HG03439 (cell line): ENCODE results near the gene LRRC14B.
"Not testable (repeated sequence)": the region's sequence is repeated elsewhere in the genome, so short reads cannot be mapped to it uniquely, and the experiment has no call there.

Experiments used
- ATAC-seq: cut with Tn5 transposase; IDR thresholded peaks from one replicate; pipeline ENCODE4 v1.9.1; 2021; ENCODE audit warnings: mild to moderate bottlenecking, moderate library complexity; ENCODE audit not compliant: unreplicated experiment

LRRC14B gene

DNA sequence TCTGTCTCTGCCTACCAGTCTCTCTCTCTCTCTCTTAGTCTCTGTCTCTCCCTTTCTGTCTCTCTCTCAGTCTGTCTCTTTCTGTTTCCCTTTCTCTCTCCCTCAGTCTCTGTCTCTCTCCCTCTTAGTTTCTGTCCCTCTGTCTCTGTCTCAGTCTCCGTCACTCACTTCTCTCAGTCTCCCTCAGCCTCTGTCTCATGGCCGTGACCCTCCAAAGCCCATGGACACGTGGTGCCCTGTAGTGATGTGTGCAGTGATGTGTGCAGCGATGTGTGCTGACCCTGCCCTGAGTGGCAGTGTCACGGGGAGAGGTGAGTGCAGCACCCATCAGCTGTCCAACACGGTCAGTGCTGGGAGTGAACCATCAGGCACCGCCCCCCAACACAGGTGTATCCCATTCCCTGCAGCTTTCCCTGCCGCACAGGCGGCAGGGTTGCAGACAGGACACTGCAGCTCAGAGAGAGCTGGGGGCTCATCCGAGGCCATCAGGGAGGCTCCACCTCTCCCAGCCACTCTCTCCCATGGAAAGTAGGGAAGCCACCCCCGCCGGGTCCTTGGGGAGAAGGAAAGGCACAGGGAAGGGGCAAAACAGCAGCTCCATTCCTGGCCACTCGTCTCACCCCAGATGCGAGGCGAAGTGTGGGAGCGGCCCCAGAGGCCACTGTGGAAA lies 794 bp upstream of the LRRC14B start:
- no peak for ATAC-seq

- ATAC-seq = no peak
Observed at GRCh38 chr5:191949-192690, 825 bp downstream of the LRRC14B start.

GRCh38 chr5:192691-192969 lies 1.3 kb downstream of the LRRC14B start:
- no peak for ATAC-seq

- no peak for ATAC-seq
Observed at GRCh38 chr5:192970-193831, 1.9 kb downstream of the LRRC14B start.

- no peak for ATAC-seq
Observed at GRCh38 chr5:194102-194501, 2.8 kb downstream of the LRRC14B start.

DNA sequence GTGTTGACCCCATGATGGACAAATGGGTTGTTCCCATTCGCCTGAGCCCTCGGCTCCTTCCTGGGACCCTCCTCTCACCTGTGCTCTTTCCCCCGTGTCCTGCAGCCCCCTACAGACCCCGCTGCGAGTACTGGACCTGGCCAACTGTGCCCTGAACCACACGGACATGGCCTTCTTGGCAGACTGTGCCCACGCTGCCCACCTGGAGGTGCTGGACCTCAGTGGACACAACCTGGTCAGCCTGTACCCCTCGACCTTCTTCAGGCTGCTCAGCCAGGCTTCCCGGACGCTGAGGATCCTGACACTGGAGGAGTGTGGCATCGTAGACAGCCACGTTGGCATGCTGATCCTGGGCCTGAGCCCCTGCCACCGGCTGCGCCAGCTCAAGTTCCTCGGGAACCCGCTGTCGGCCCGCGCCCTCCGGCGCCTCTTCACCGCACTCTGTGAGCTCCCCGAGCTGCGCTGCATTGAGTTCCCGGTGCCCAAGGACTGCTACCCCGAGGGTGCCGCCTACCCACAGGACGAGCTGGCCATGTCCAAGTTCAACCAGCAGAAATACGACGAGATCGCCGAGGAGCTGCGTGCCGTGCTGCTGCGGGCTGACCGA lies 3.4 kb downstream of the LRRC14B start:
- ATAC-seq = no peak

- no peak for ATAC-seq
Observed at GRCh38 chr5:195401-196160, 4.3 kb downstream of the LRRC14B start.

DNA sequence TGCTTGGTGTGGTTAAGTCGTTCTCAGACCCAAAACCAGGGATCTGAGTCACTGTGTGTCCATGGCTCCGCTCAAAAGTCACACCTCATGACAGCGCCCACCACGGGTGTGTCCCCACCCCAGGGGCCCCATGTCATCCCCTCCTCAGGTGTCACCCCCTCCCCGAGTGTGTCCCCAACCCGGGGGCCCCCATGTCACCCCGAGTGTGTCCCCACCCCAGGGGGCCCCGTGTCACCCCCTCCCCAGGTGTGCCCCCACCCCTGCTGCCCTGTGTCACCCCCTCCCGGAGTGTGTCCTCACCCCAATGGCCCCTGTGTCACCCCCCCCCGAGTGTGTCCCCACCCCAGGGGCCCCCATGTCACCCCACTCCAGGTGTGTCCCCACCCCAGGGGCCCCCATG lies 5.1 kb downstream of the LRRC14B start:
- ATAC-seq = no peak

GRCh38 chr5:197031-197430 lies 5.7 kb downstream of the LRRC14B start:
- not testable (repeated sequence) for ATAC-seq

- no peak for ATAC-seq
Observed at GRCh38 chr5:197892-198489, 6.7 kb downstream of the LRRC14B start.

- ATAC-seq = no peak
Observed at GRCh38 chr5:198516-199196, 7.4 kb downstream of the LRRC14B start.

GRCh38 chr5:199197-199949 lies 8.1 kb downstream of the LRRC14B start:
- ATAC-seq = no peak

- no peak for ATAC-seq
Observed at GRCh38 chr5:199950-200645, 8.8 kb downstream of the LRRC14B start.

GRCh38 chr5:200985-201384 lies 9.7 kb downstream of the LRRC14B start:
- ATAC-seq = no peak

- no peak for ATAC-seq
Observed at GRCh38 chr5:201672-202071, 10.4 kb downstream of the LRRC14B start.

DNA sequence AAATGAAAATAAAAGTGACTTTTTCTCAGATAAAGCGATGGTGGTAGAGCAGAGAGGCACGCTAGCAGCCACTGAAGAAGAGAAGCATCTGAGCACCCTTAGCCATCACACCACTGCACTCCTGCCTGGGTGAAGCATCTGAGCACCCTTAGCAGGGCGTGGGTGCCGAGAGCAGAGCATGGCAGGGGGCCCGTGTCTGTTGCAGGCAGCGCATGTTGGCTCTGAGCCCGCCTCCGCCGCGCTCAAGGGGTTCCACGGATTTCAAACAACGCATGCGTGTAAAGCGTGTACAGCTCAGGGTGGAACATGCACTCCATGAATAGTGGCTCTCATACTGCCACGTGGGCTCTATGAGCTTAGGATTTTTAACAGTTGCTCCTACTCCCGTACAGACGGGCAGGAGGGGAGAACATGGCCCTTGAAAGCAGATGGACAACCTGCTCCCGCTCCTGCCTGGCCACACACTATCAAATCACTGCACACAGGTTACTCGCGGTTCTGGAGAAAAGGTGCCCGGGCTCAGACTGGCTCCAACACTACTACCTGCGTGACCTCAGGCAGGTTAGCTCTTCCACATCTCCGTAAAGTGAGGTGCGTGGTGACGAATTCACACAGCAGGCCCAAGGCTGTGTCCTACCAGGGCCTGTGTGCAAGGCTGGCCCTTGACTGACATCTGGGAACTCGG lies 12.1 kb downstream of the LRRC14B start:
- ATAC-seq = no peak

DNA sequence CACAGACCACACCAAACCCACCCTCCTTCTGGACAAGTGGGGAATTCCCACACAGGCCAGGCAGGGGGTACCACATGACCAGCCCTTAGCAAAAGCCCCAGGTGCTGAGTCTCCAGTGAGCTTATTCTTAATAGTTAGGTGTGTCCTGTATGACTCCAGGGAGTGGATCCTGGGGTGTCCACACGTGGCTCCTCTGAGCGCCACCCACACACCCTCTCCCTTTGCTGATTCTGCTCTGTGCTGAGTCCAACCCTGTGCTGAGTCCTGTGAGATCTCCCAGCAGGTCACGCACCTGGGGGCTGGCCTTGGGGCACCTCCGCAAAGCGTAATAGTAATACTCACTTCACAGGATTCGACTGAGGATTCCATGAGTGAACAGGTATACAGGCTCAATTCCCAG lies 12.7 kb downstream of the LRRC14B start:
- no peak for ATAC-seq

GRCh38 chr5:204462-204861 lies 13.2 kb downstream of the LRRC14B start:
- no peak for ATAC-seq
